Fibroblast of mammary gland (primary cell): ENCODE measurements around the gene FRMD5.
A peak's percentile ranks its signal among the peaks of the same experiment; 100 is the strongest.
"Not testable (repeated sequence)": the region's sequence is repeated elsewhere in the genome, so short reads cannot be mapped to it uniquely, and the experiment has no call there.

Experiments
- DNase-seq: peaks from one replicate; pipeline ENCODE4 v3.0.0-alpha.2; 2010; ENCODE audit warnings: low read depth
- H3K4me3 ChIP-seq: 2 replicates; pipeline ENCODE4 v1.5.1; 2011; ENCODE audit warnings: low read depth, mild to moderate bottlenecking, low read length, moderate library complexity; ENCODE audit not compliant: control insufficient read depth
- TF ChIP-seq, protein P1 (sequence below): conservative IDR thresholded peaks from 2 replicates; pipeline ENCODE4 v1.5.1; 2011; ENCODE audit warnings: low read depth, low read length, inconsistent platforms; ENCODE audit not compliant: control insufficient read depth, insufficient read depth

The FRMD5 gene

DNA sequence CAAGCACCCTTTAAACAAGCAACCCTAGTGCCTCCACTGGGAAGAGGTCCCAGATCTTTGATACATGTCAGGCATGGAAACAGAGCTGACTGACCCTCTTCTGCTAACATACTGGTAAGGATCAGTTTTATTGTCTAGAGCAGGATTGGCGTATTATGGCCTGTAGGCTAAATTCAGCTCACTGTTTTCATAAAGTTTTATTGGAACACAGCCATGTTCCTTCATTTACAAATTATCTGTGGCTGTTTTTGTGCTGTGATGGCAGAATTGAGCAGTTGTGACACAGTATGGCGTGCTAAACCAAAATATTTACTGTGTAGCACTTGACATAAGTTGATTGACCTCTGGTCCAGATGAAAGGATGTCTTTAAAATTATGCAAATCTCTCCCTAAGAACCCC, 323.2 kb downstream of the FRMD5 start:
- H3K4me3 ChIP-seq: no peak overlapping the region
- TF ChIP-seq, protein P1, sequence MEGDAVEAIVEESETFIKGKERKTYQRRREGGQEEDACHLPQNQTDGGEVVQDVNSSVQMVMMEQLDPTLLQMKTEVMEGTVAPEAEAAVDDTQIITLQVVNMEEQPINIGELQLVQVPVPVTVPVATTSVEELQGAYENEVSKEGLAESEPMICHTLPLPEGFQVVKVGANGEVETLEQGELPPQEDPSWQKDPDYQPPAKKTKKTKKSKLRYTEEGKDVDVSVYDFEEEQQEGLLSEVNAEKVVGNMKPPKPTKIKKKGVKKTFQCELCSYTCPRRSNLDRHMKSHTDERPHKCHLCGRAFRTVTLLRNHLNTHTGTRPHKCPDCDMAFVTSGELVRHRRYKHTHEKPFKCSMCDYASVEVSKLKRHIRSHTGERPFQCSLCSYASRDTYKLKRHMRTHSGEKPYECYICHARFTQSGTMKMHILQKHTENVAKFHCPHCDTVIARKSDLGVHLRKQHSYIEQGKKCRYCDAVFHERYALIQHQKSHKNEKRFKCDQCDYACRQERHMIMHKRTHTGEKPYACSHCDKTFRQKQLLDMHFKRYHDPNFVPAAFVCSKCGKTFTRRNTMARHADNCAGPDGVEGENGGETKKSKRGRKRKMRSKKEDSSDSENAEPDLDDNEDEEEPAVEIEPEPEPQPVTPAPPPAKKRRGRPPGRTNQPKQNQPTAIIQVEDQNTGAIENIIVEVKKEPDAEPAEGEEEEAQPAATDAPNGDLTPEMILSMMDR: no peak
- DNase-seq: no peak

DNA sequence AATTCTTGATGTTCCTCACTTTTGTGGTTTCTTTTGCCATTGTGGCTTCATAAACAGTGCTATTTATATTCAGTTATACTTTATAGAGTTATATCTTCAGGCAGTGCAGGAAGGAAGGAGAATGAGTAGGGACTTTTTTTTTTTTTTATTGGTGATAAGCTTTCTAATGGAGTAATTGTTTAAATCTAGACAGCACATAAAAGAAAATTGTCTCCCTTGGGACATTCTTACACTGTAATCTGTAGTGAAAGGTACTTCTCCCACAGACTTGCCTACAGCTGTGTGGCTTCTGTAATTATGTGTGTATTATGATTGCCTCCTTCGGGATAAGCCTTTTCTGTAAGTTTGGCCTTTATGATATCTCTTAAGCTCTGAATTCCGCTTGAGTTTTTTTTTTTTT, 326.7 kb downstream of the FRMD5 start:
- TF ChIP-seq, protein P1: no peak
- no peak overlapping the region for H3K4me3 ChIP-seq
- DNase-seq: no peak

DNA sequence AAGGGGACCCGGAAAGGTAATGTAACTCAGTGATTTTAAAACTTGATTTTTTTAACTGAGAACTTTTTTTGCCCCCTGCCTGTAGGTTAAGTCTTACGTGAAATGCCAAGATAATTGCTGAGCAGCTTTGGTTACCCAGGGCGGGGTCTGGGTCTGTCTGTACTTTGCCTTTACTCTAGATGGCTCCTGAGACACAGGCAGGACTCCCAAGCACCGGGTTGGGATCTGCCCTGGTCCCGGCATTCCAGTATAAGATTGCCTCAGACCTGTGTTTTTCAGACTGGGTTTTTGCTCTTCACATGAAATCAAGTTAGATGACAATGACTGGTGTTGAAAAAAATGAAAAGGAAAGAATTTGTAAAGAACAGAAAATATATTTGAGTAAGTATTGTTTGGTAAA, 328.0 kb downstream of the FRMD5 start:
- TF ChIP-seq, protein P1: no peak
- no peak overlapping the region for H3K4me3 ChIP-seq
- DNase-seq: no peak

DNA sequence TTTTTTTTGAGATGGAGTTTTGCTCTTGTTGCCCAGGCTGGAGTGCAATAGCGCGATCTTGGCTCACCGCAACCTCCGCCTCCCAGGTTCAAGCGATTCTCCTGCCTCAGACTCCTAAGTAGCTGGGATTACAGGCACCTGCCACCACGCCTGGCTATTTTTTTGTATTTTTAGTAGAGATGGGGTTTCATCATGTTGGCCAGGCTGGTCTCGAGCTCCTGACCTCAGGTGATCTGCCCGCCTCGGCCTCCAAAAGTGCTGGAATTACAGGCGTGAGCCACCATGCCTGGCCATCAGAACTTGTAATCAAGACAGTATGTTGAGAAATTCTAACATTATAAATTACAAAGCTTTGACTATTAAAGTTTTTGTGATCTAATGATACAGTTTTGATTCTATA, 328.4 kb downstream of the FRMD5 start:
- H3K4me3 ChIP-seq, DNase-seq: not testable (repeated sequence)

DNA sequence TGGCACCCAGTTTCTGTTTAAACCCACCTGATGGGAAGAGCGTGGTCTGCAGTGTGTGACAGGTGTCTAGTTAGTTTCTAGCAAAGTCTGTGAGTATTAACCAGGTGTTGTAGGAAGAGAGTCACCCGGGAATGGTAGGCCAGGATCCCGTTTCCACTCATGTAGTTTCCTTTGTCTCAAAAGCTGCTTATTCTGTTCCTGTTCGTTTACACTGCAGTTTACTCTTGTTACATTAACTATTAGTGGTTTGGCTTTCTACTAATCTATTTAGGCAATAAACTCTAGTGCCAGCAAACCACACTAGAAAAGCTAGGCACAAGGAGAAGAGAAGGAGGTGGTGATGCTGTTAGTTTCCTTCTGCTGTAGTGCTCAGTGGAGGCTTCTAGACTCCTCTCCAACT, 335.5 kb downstream of the FRMD5 start:
- TF ChIP-seq, protein P1: no peak
- H3K4me3 ChIP-seq: no peak overlapping the region
- DNase-seq: no peak

DNA sequence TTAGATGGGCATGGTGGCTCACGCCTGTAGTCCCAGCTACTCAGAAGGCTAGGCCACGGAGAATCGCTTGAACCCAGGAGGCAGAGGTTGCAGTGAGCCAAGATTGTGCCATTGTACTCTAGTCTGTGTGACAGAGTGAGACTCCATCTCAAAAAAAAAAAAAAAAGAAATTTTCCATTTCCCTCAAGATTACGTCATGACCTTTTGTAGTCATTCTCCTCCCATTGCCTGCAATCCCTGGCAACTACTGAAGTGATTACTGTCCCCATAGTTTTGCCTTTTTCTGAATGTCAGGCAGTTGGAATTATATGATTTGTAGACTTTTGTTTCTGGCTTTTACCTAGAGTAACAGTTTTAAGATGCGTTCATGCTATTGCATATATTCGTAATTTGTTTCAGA, 340.3 kb downstream of the FRMD5 start:
- H3K4me3 ChIP-seq: no peak overlapping the region
- DNase-seq: peak; percentile 50
- TF ChIP-seq, protein P1: no peak

DNA sequence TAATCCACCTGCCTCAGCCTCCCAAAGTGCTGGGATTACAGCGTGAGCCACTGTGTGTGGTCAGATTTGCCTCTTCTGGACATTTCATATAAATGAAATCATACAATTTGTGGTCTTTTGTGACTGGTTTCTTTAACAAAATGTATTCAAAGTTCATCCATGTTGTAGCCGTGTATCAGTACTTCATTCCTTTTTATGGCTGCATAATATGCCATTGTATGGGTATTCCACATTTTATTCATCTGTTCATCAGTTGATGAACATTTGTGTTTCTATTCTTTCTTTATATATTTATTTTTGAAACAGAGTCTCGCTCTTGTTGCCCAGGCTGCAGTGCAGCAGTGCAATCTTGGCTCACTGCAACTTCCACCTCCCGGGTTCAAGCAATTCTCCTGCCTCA, 342.5 kb downstream of the FRMD5 start:
- TF ChIP-seq, protein P1: no peak
- no peak overlapping the region for H3K4me3 ChIP-seq

More for the DNA sequence above, 342.5 kb downstream of the FRMD5 start:
- DNase-seq: no peak
